Osteocyte (in vitro differentiated cells): ENCODE results near the gene CNOT6L. TPM values are rescaled to one million over a fixed set of nuclear protein-coding genes. Genes with fewer than 3 reads are reported as not detected.

Experiments
- DNase-seq: peaks from one replicate; pipeline ENCODE4 v3.0.0; 2021; ENCODE audit warnings: mixed read lengths; ENCODE audit not compliant: unreplicated experiment; ENCODE audit errors: extremely low spot score
- H3K27ac Mint-ChIP-seq: one replicate; pipeline ENCODE4 v1.8.0; 2021; ENCODE audit warnings: mild to moderate bottlenecking, mixed read lengths; ENCODE audit not compliant: unreplicated experiment
- H3K27me3 Mint-ChIP-seq: one replicate; pipeline ENCODE4 v1.8.0; 2021; ENCODE audit warnings: mixed read lengths; ENCODE audit not compliant: unreplicated experiment
- H3K36me3 Mint-ChIP-seq: one replicate; pipeline ENCODE4 v1.8.0; 2021; ENCODE audit warnings: mixed read lengths; ENCODE audit not compliant: unreplicated experiment
- H3K4me1 Mint-ChIP-seq: one replicate; pipeline ENCODE4 v1.8.0; 2021; ENCODE audit warnings: mixed read lengths; ENCODE audit not compliant: unreplicated experiment
- H3K4me3 Mint-ChIP-seq: one replicate; pipeline ENCODE4 v1.8.0; 2021; ENCODE audit warnings: mild to moderate bottlenecking, moderate library complexity, mixed read lengths; ENCODE audit not compliant: unreplicated experiment
- H3K9me3 Mint-ChIP-seq: one replicate; pipeline ENCODE4 v1.8.0; 2021; ENCODE audit warnings: mixed read lengths; ENCODE audit not compliant: unreplicated experiment
- total RNA-seq: library from RNA; stranded (reverse); gene quantifications from 2 replicates; pipeline ENCODE4 v1.2.1, GENCODE V29; 2021
- TF ChIP-seq, protein P1 (sequence below): fragments of 200-600 bp; sonication (generic); IDR thresholded peaks from 2 replicates; pipeline ENCODE4 v1.5.0; 2021; ENCODE audit warnings: antibody characterized with exemption, mild to moderate bottlenecking, moderate library complexity

CNOT6L gene
- total RNA-seq, 1 donor from 2014 or later = 28.6 TPM

- H3K27me3 Mint-ChIP-seq = peaks cover 9% of the 10 kb centered on the region
- no peaks in the 10 kb centered on the region for H3K36me3 Mint-ChIP-seq
- no peaks in the 10 kb centered on the region for H3K9me3 Mint-ChIP-seq
- no peak overlapping the region for H3K27ac Mint-ChIP-seq
- no peak for DNase-seq
- no peak overlapping the region for H3K4me3 Mint-ChIP-seq
- TF ChIP-seq, protein P1, sequence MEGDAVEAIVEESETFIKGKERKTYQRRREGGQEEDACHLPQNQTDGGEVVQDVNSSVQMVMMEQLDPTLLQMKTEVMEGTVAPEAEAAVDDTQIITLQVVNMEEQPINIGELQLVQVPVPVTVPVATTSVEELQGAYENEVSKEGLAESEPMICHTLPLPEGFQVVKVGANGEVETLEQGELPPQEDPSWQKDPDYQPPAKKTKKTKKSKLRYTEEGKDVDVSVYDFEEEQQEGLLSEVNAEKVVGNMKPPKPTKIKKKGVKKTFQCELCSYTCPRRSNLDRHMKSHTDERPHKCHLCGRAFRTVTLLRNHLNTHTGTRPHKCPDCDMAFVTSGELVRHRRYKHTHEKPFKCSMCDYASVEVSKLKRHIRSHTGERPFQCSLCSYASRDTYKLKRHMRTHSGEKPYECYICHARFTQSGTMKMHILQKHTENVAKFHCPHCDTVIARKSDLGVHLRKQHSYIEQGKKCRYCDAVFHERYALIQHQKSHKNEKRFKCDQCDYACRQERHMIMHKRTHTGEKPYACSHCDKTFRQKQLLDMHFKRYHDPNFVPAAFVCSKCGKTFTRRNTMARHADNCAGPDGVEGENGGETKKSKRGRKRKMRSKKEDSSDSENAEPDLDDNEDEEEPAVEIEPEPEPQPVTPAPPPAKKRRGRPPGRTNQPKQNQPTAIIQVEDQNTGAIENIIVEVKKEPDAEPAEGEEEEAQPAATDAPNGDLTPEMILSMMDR = no peak
- H3K4me1 Mint-ChIP-seq = no peaks in the 10 kb centered on the region
Measured at GRCh38 chr4:77849278-77849965, 30.3 kb upstream of the CNOT6L start.

DNA sequence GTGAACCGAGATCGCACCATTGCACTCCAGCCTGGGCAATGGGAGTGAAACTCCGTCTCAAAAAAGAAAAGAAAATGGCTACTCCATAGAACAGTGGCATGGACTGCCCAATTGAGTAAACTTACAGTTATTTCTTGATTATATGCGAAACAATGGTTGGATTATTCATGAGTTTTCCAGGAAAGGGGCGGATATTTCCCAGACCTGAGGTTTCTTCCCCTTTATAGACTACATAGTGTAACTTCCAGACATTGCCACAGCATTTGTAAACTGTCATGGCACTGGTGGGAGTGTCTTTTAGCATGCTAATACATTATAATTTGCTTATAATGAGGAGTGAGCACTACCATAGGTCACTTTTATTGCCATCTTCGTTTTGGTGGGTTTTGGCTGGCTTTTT is 29.3 kb upstream of the CNOT6L start:
- no peak overlapping the region for H3K4me3 Mint-ChIP-seq
- TF ChIP-seq, protein P1 = no peak

GRCh38 chr4:77845929-77846328 is 26.8 kb upstream of the CNOT6L start:
- no peaks in the 10 kb centered on the region for H3K4me1 Mint-ChIP-seq
- H3K36me3 Mint-ChIP-seq = no peaks in the 10 kb centered on the region
- H3K27ac Mint-ChIP-seq = no peak overlapping the region
- peaks cover 10% of the 10 kb centered on the region for H3K27me3 Mint-ChIP-seq
- no peak overlapping the region for H3K4me3 Mint-ChIP-seq
- TF ChIP-seq, protein P1 = no peak
- DNase-seq = no peak
- H3K9me3 Mint-ChIP-seq = no peaks in the 10 kb centered on the region

More for the DNA sequence above, 29.3 kb upstream of the CNOT6L start:
- no peaks in the 10 kb centered on the region for H3K9me3 Mint-ChIP-seq
- no peaks in the 10 kb centered on the region for H3K4me1 Mint-ChIP-seq
- H3K27me3 Mint-ChIP-seq = peaks cover 4% of the 10 kb centered on the region
- DNase-seq = no peak
- H3K27ac Mint-ChIP-seq = no peak overlapping the region
- no peaks in the 10 kb centered on the region for H3K36me3 Mint-ChIP-seq

DNA sequence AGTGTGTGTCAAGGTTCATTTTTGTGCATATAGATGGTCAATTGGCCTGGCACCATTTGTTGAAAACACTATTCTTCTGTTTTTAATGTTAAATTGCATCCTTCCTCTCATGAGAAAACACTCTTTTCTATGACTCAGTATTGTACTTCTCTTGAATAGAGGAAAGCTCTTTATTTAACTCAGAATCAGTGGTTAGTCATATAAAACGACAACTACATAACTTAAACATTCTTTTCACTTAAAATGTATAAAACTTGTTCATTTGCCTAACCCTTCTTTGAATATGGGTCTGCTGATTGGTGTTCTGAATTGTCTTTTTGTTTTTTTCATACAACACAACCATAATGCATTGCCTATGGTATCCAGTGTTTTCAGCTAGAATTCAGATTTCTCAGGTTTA is 26.2 kb upstream of the CNOT6L start:
- no peaks in the 10 kb centered on the region for H3K36me3 Mint-ChIP-seq
- peaks cover 10% of the 10 kb centered on the region for H3K27me3 Mint-ChIP-seq
- no peak for DNase-seq
- TF ChIP-seq, protein P1 = no peak
- no peak overlapping the region for H3K27ac Mint-ChIP-seq
- H3K4me1 Mint-ChIP-seq = no peaks in the 10 kb centered on the region
- no peaks in the 10 kb centered on the region for H3K9me3 Mint-ChIP-seq
- no peak overlapping the region for H3K4me3 Mint-ChIP-seq

DNA sequence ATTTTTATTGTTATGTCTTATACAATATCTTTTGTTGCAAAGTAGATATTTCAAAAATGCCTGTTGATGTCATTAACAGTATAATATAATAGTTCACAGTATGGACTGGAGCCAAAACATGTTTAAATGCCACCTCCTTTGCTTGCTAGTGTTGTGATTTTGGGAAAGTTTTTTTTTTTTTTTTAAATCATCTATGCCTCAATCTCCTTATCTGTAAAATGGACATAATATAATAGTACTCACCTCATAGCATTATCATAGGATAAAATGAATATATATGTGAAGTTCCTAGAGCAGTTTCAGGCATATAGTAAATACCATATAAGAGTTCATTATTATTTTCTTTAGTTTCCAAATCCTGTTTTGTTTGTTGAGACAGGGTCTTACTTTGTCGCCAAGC is 25.2 kb upstream of the CNOT6L start:
- Mint-ChIP-seq H3K4me1 (no peaks in the 10 kb centered on the region), H3K27me3 (peaks cover 13% of the 10 kb centered on the region), H3K36me3 (no peaks in the 10 kb centered on the region), H3K9me3 (no peaks in the 10 kb centered on the region), H3K27ac (no peak overlapping the region), H3K4me3 (no peak overlapping the region)
- TF ChIP-seq, protein P1 = no peak
- DNase-seq = no peak
